H1 (cell line): ENCODE measurements around the gene FGD4. TPM values are rescaled to one million over a fixed set of nuclear protein-coding genes. Genes with fewer than 3 reads are reported as not detected.

Experiments used
- CTCF ChIA-PET: fragments of 300-600 bp; sonication (Branson Sonifier 250); formaldehyde crosslinking; loops from one replicate; lab custom pipeline; 2021; ENCODE audit not compliant: partially characterized antibody; lab: Charles Lee
- POLR2A ChIA-PET: fragments of 300-600 bp; sonication (Branson Sonifier 250); formaldehyde crosslinking; loops from one replicate; lab custom pipeline; 2021; ENCODE audit warnings: inconsistent platforms; ENCODE audit not compliant: partially characterized antibody; lab: Charles Lee
- DNase-seq, 2 experiments: peaks; one replicate each; pipeline versions ENCODE4 v3.0.0 to v3.0.0-alpha.2; 2010 to 2022; ENCODE audit warnings: low spot score in 2 of 2, low read depth in 1 of 2, mixed read lengths in 1 of 2
- FAIRE-seq: peaks from 2 replicates; lab custom pipeline; 2011; peaks lifted over from hg19 to GRCh38; lab: Jason Lieb, UNC
- H2AFZ ChIP-seq: 2 replicates; pipeline ENCODE4 v1.8.1; 2012; ENCODE audit warnings: low read length, inconsistent platforms
- H2AK5ac ChIP-seq: 2 replicates; pipeline ENCODE4 v1.6.1; 2013; ENCODE audit warnings: low read depth, low read length
- H2BK120ac ChIP-seq: replicated peaks from 2 replicates; pipeline ENCODE3; 2013; ENCODE audit warnings: low read depth, low read length, inconsistent platforms
- H2BK12ac ChIP-seq: 2 replicates; pipeline ENCODE4 v1.6.1; 2013; ENCODE audit warnings: low read depth, low read length
- H2BK15ac ChIP-seq: 2 replicates; pipeline ENCODE4 v1.6.1; 2013; ENCODE audit warnings: low read length
- H2BK20ac ChIP-seq: 2 replicates; pipeline ENCODE4 v1.6.1; 2013; ENCODE audit warnings: low read length
- H2BK5ac ChIP-seq: 2 replicates; pipeline ENCODE4 v1.6.1; 2013; ENCODE audit warnings: low read depth, low read length
- H3K14ac ChIP-seq: 2 replicates; pipeline ENCODE4 v1.6.1; 2013; ENCODE audit warnings: inconsistent platforms; ENCODE audit not compliant: insufficient read length
- H3K18ac ChIP-seq: 2 replicates; pipeline ENCODE4 v1.6.1; 2013; ENCODE audit warnings: low read length; ENCODE audit errors: extremely low read depth
- H3K23ac ChIP-seq: 2 replicates; pipeline ENCODE4 v1.6.1; 2013; ENCODE audit warnings: inconsistent platforms; ENCODE audit not compliant: insufficient read length
- H3K23me2 ChIP-seq: 2 replicates; pipeline ENCODE4 v1.6.1; 2013; ENCODE audit warnings: low read depth, low read length
- H3K27ac ChIP-seq: 2 replicates; pipeline ENCODE4 v1.6.1; 2011; ENCODE audit warnings: low read depth, low read length, inconsistent platforms
- H3K27me3 ChIP-seq, 4 experiments: replicated peaks in 1 of 4; 1 replicate in 1 of 4; 2 replicates in 3 of 4; pipeline versions ENCODE4 v1.6.1 to v1.8.1; 2011 to 2013; ENCODE audit warnings: low read length in 3 of 4, mild to moderate bottlenecking in 3 of 4, inconsistent platforms in 2 of 4, mixed read lengths in 2 of 4, moderate library complexity in 1 of 4; ENCODE audit not compliant: control insufficient read depth in 3 of 4, insufficient read depth in 3 of 4; ENCODE audit errors: extremely low read depth in 1 of 4
- H3K36me3 ChIP-seq, 4 experiments: 2 replicates each; pipeline versions ENCODE4 v1.6.1 to v1.8.1; 2011 to 2013; ENCODE audit warnings: mild to moderate bottlenecking in 4 of 4, low read length in 3 of 4, moderate library complexity in 2 of 4, control low read depth in 1 of 4, inconsistent platforms in 1 of 4; ENCODE audit not compliant: insufficient read depth in 4 of 4, control insufficient read depth in 2 of 4
- H3K4ac ChIP-seq: replicated peaks from 2 replicates; pipeline ENCODE3; 2013; ENCODE audit warnings: low read length, low read depth, mixed read lengths, inconsistent platforms; ENCODE audit not compliant: insufficient read length
- H3K4me1 ChIP-seq, 4 experiments: replicated peaks in 1 of 4; 1 replicate in 1 of 4; 2 replicates in 3 of 4; pipeline versions ENCODE4 v1.6.1 to v1.8.1; 2011 to 2013; ENCODE audit warnings: low read length in 3 of 4, inconsistent platforms in 2 of 4, mixed read lengths in 1 of 4; ENCODE audit not compliant: insufficient read depth in 4 of 4, control insufficient read depth in 3 of 4
- H3K4me2 ChIP-seq, 2 experiments: 2 replicates each; pipeline versions ENCODE4 v1.6.1 to v1.8.1; 2011 to 2013; ENCODE audit warnings: low read depth in 2 of 2, low read length in 2 of 2, control low read depth in 1 of 2, inconsistent platforms in 1 of 2, mild to moderate bottlenecking in 1 of 2; ENCODE audit not compliant: insufficient read depth in 1 of 2
- H3K4me3 ChIP-seq, 4 experiments: fragments of 200-600, 300-600 bp in 1 of 4; sonication (generic), shearing (Covaris generic), sonication (Bioruptor Twin) in 1 of 4; 2 replicates each; pipeline versions ENCODE4 v1.5.1 to v1.8.1; 2011 to 2016; ENCODE audit warnings: low read length in 4 of 4, low read depth in 3 of 4, control low read depth in 2 of 4, inconsistent platforms in 2 of 4, mild to moderate bottlenecking in 2 of 4, mixed read lengths in 1 of 4, moderate library complexity in 1 of 4; ENCODE audit not compliant: insufficient read depth in 2 of 4; ENCODE audit errors: extremely low read depth in 1 of 4
- H3K56ac ChIP-seq: replicated peaks from 2 replicates; pipeline ENCODE3; 2013; ENCODE audit warnings: low read depth, mild to moderate bottlenecking, mixed read lengths, low read length, inconsistent platforms; ENCODE audit not compliant: insufficient read length
- H3K79me1 ChIP-seq: 2 replicates; pipeline ENCODE4 v1.6.1; 2013; ENCODE audit warnings: low read depth, low read length, control low read depth
- H3K79me2 ChIP-seq, 2 experiments: 2 replicates each; pipeline versions ENCODE4 v1.6.1 to v1.8.1; 2012 to 2013; ENCODE audit warnings: low read length in 2 of 2, mild to moderate bottlenecking in 2 of 2, inconsistent platforms in 1 of 2; ENCODE audit not compliant: insufficient read depth in 2 of 2, control insufficient read depth in 1 of 2
- H3K9ac ChIP-seq, 4 experiments: replicated peaks in 1 of 4; 1 replicate in 1 of 4; 2 replicates in 3 of 4; pipeline versions ENCODE4 v1.6.1 to v1.8.1; 2011 to 2013; ENCODE audit warnings: low read depth in 3 of 4, low read length in 3 of 4, control low read depth in 2 of 4, mild to moderate bottlenecking in 2 of 4, moderate library complexity in 2 of 4, inconsistent platforms in 1 of 4; ENCODE audit errors: extremely low read depth in 1 of 4
- H3K9me3 ChIP-seq, 2 experiments: 2 replicates each; pipeline versions ENCODE4 v1.6.1 to v1.8.1; 2012 to 2013; ENCODE audit warnings: mild to moderate bottlenecking in 2 of 2, moderate library complexity in 2 of 2, control low read depth in 1 of 2, inconsistent platforms in 1 of 2, low read depth in 1 of 2, low read length in 1 of 2, mixed read lengths in 1 of 2; ENCODE audit not compliant: insufficient read depth in 2 of 2
- H4K20me1 ChIP-seq, 2 experiments: replicated peaks in 1 of 2; 2 replicates each; pipeline versions ENCODE3 to v1.8.1; 2011 to 2013; ENCODE audit warnings: inconsistent platforms in 2 of 2, low read length in 2 of 2, mild to moderate bottlenecking in 1 of 2; ENCODE audit not compliant: insufficient read depth in 2 of 2, control insufficient read depth in 1 of 2
- H4K5ac ChIP-seq: 2 replicates; pipeline ENCODE4 v1.6.1; 2013; ENCODE audit warnings: low read length, low read depth, mixed read lengths, inconsistent platforms; ENCODE audit not compliant: insufficient read length
- H4K8ac ChIP-seq: 2 replicates; pipeline ENCODE4 v1.8.0; 2013; ENCODE audit warnings: mild to moderate bottlenecking, moderate library complexity, low read length, inconsistent platforms; ENCODE audit not compliant: insufficient read depth; ENCODE audit errors: extremely low read depth
- H4K91ac ChIP-seq: replicated peaks from 2 replicates; pipeline ENCODE3; 2013; ENCODE audit warnings: low read length, mixed read lengths, inconsistent platforms; ENCODE audit not compliant: insufficient read length
- CTBP2 ChIP-seq: IDR thresholded peaks from 2 replicates; pipeline ENCODE4 v1.7.0; 2011; ENCODE audit warnings: borderline replicate concordance, mild to moderate bottlenecking, moderate library complexity, mixed read lengths, low read length; ENCODE audit not compliant: insufficient read depth, insufficient read length
- HDAC2 ChIP-seq, 2 experiments: fragments of 300-600 bp in 1 of 2; sonication (generic) in 1 of 2; IDR thresholded peaks; 2 replicates each; pipeline ENCODE4 v1.6.1; 2011 to 2012; ENCODE audit warnings: low read depth in 2 of 2, low read length in 2 of 2, mild to moderate bottlenecking in 2 of 2, moderate library complexity in 2 of 2, borderline replicate concordance in 1 of 2, inconsistent platforms in 1 of 2
- MAFK ChIP-seq: IDR thresholded peaks from 2 replicates; pipeline ENCODE4 v1.6.1; 2012; ENCODE audit warnings: low read depth, mild to moderate bottlenecking, improper control_type of control experiment, low read length
- PHF8 ChIP-seq: fragments of 200-600 bp; sonication (generic); conservative IDR thresholded peaks from 2 replicates; pipeline ENCODE4 v1.7.1; 2012; ENCODE audit warnings: low read depth, mild to moderate bottlenecking, inconsistent platforms, low read length, moderate library complexity
- SAP30 ChIP-seq: fragments of 300-600 bp; sonication (generic); IDR thresholded peaks from 2 replicates; pipeline ENCODE4 v1.7.1; 2012; ENCODE audit warnings: low read length, moderate library complexity, mild to moderate bottlenecking, inconsistent platforms; ENCODE audit not compliant: insufficient read depth, insufficient replicate concordance
- SIX5 ChIP-seq: IDR thresholded peaks from 2 replicates; pipeline ENCODE4 v1.6.1; 2011; ENCODE audit warnings: mild to moderate bottlenecking, low read depth, low read length
- SP2 ChIP-seq: IDR thresholded peaks from 2 replicates; pipeline ENCODE4 v1.6.1; 2012; ENCODE audit warnings: mild to moderate bottlenecking, low read length, inconsistent platforms
- TBP ChIP-seq: IDR thresholded peaks from 2 replicates; pipeline ENCODE4 v1.6.1; 2011; ENCODE audit warnings: low read depth, low read length, improper control_type of control experiment
- WGBS, 2 experiments: shearing (Covaris generic) in 1 of 2; methylation state at CpG; one replicate each; pipeline versions ENCODE4 v1.1.6 to v1.1.7; 2013 to 2015; ENCODE audit warnings: low lambda C conversion rate in 2 of 2, mixed read lengths in 2 of 2, inconsistent platforms in 1 of 2, low coverage in 1 of 2, missing lambda C conversion rate in 1 of 2; ENCODE audit not compliant: insufficient replicate concordance in 2 of 2, insufficient coverage in 1 of 2, insufficient read length in 1 of 2; ENCODE audit errors: extremely low coverage in 1 of 2, missing lambda C conversion rate in 1 of 2; 5-methylcytosine and 5-hydroxymethylcytosine counted together
- polyA plus RNA-seq, 7 experiments: library from polyadenylated mRNA; depleted of rRNA in 3 of 7; stranded (reverse) in 5 of 7; unstranded in 2 of 7; fragments of >200 nt in 5 of 7; fragments of 200-250 nt in 2 of 7; gene quantifications; 1 replicate in 5 of 7; 2 replicates in 1 of 7; 4 replicates in 1 of 7; pipeline versions ENCODE4 v1.2.1 to v1.2.3, GENCODE V29; 2011 to 2013; ENCODE audit warnings: missing spikeins in 2 of 7, mixed read lengths in 2 of 7
- total RNA-seq: library from RNA; stranded (reverse); fragmentation: NEBNext Ultra II Directional; extraction: Animal tissue kit (Norgen Biotek cat#: 25700); gene quantifications from 2 replicates; pipeline ENCODE4 v1.2.1, GENCODE V29; 2021
- TF ChIP-seq, protein P1 (sequence below): IDR thresholded peaks from 2 replicates; pipeline ENCODE4 v1.6.1; 2012; ENCODE audit warnings: inconsistent platforms

Gene FGD4
- total and polyA plus RNA-seq, 2 of the 8 experiments (the other 6 are each of a cell fraction or from before 2014, with no cell fraction given): 8.5 to 48.2 TPM

DNA sequence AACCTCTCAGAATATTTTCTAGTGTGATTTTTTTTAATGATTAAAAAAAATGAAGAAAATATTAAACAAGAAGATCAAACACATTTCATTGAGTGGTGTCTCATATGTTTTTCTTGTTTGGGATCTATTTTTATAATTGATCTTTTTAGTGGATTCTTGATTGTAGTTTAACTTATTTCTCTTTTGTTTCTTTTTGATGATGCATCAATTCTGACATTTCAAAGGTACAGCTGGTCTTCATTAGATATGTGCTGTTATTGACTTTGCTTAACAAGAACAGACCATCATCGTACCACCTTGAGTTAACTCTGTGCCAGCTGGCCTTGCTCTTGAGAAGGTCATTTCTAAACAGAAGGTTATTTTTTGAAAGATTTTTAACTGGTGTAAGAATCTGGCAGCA lies 45.8 kb upstream of the FGD4 start:
- no peak overlapping the region for H4K91ac ChIP-seq
- H4K20me1 ChIP-seq: no peaks in the 10 kb centered on the region
- H2BK5ac ChIP-seq: no peak overlapping the region
- FAIRE-seq (no peak), DNase-seq (no peak)
- 83% methylated on average over 1 of the region's 1 CpG; no CpG with 5 or more reads in 1 of the 2 experiments for WGBS, 2 experiments
- ChIA-PET POLR2A (no interaction called here), CTCF (interaction anchor here (0.9 to 1.5 kb wide), 2 partner anchors 9 kb away, joined by 5 read pairs; no protein-coding TSS in a partner anchor)
- H3K27ac ChIP-seq: no peak overlapping the region
- no peaks in the 10 kb centered on the region for H3K4me1 ChIP-seq
- H3K4me2 ChIP-seq: no peak overlapping the region
- no peak overlapping the region for H3K23ac ChIP-seq
- H2AFZ ChIP-seq: no peak overlapping the region
- H3K9me3 ChIP-seq: no peaks in the 10 kb centered on the region
- no peak overlapping the region for H2AK5ac ChIP-seq
- no peak overlapping the region for H2BK12ac ChIP-seq
- H3K4me3 ChIP-seq: no peak overlapping the region
- H3K27me3 ChIP-seq: no peaks in the 10 kb centered on the region
- H3K56ac ChIP-seq: no peak overlapping the region
- H3K79me1 ChIP-seq: no peaks in the 10 kb centered on the region
- no peak overlapping the region for H3K14ac ChIP-seq
- H3K4ac ChIP-seq: no peak overlapping the region
- no peaks in the 10 kb centered on the region for H3K79me2 ChIP-seq
- H3K36me3 ChIP-seq: no peaks in the 10 kb centered on the region
- H3K9ac ChIP-seq: no peak overlapping the region
- no peak overlapping the region for H2BK15ac ChIP-seq
- no peak overlapping the region for H4K5ac ChIP-seq
- no peaks in the 10 kb centered on the region for H3K23me2 ChIP-seq
- H2BK120ac ChIP-seq: no peak overlapping the region
- no peak overlapping the region for H3K18ac ChIP-seq
- H4K8ac ChIP-seq: no peak overlapping the region
- no peak overlapping the region for H2BK20ac ChIP-seq
- no peak for TF ChIP-seq SAP30
- TF ChIP-seq, protein P1, sequence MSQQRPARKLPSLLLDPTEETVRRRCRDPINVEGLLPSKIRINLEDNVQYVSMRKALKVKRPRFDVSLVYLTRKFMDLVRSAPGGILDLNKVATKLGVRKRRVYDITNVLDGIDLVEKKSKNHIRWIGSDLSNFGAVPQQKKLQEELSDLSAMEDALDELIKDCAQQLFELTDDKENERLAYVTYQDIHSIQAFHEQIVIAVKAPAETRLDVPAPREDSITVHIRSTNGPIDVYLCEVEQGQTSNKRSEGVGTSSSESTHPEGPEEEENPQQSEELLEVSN: no peak
- TF ChIP-seq MAFK: no peak
- TF ChIP-seq SP2: no peak
- no peak for TF ChIP-seq SIX5
- TF ChIP-seq TBP: no peak
- no peak for TF ChIP-seq HDAC2 (IDR thresholded peaks at IDR 0.05; ENCODE audit: borderline replicate concordance in 1 of 2, low read depth in 2 of 2, low read length in 2 of 2)
- no peak for TF ChIP-seq PHF8
- no peak for TF ChIP-seq CTBP2
